Measurements from ENCODE around the gene CDK7. TPM values are rescaled to one million over a fixed set of nuclear protein-coding genes. Genes with fewer than 3 reads are reported as not detected.

Gene CDK7
- polyA plus RNA-seq, 1 donor (not counting 4 experiments of a cell fraction or from before 2014, with no cell fraction given): 80.5 TPM

DNA sequence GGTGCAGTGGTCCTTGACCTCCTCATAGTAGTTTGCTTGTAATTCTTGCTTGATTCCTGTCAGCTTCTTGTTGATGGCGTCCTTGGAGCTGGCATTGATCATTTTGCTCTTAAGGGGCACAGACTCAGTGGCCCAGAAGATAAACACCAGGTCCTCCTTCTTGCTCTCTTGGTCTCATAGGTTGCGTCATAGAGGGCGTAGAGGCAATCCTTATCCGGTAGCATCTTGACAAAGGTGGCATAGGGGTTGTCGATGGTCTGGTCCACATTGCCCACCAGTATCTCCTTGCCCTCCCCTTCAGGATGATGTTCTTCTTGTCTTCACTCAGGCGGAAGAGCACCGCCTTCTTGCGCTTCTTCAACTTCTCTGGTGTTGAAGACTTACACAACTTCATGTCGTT is 78.7 kb downstream of the CDK7 start:
- dilution Hi-C loops (cut with MboI; ENCODE audit: extremely low pct_ligation_motif_present, low sequenced_read_pairs): no loop called here
- FAIRE-seq: no peak
- H3K9me1 ChIP-seq (ENCODE audit: control insufficient read depth, extremely low read depth, insufficient read depth, low read length): no peaks in the 10 kb centered on the region

DNA sequence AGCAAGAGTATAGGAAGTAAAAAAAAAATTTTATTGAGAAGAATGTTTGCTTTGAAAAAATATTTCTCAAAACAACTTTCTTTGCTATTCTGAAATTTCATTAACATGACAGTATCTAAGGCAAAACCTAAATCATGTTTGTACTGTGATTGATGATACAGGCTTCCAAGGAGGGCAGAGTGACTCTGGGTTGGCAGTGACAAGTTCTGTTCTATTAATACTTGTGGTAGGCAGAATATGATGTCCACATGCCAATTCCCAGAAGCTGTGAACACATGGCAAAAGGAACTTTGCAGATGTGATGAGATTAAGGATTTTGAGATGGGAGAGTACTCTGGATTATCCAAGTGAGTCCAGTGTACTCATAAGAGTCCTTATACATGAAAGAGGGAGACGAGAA is 81.3 kb downstream of the CDK7 start:
- Histone ChIP-seq H2AFZ (ENCODE audit: control insufficient read depth, low read length) (no peak overlapping the region), H3K4me3 (ENCODE audit: control insufficient read depth in 2 of 3, extremely low read depth in 1 of 3, insufficient read depth in 2 of 3, low read depth in 1 of 3, low read length in 3 of 3) (no peak overlapping the region), H4K20me1 (ENCODE audit: control insufficient read depth, extremely low read depth, insufficient read depth, low read length) (no peaks in the 10 kb centered on the region), H3K27me3 (ENCODE audit: control insufficient read depth, extremely low read depth, insufficient read depth, low read length) (no peaks in the 10 kb centered on the region), H3K4me1 (ENCODE audit: control insufficient read depth, extremely low read depth, insufficient read depth, low read length) (no peaks in the 10 kb centered on the region), H3K27ac (ENCODE audit: control insufficient read depth, insufficient read depth, low read length) (no peak overlapping the region), H3K79me2 (ENCODE audit: control insufficient read depth, insufficient read depth, low read length) (no peaks in the 10 kb centered on the region), H3K9ac (ENCODE audit: control insufficient read depth, extremely low read depth, insufficient read depth, low read length) (no peak overlapping the region), H3K4me2 (ENCODE audit: control insufficient read depth, extremely low read depth, insufficient read depth, low read depth, low read length) (no peak overlapping the region), H3K9me1 (ENCODE audit: control insufficient read depth, extremely low read depth, insufficient read depth, low read length) (no peaks in the 10 kb centered on the region), H3K9me3 (ENCODE audit: control insufficient read depth, low read depth, low read length) (no peaks in the 10 kb centered on the region), H3K36me3 (ENCODE audit: control insufficient read depth in 2 of 2, extremely low read depth in 1 of 2, insufficient read depth in 2 of 2, low read length in 2 of 2) (peaks cover 0 to 2% of the 10 kb centered on the region in 2 experiments)
- dilution Hi-C loops (cut with MboI; ENCODE audit: extremely low pct_ligation_motif_present, low sequenced_read_pairs): no loop called here
- FAIRE-seq (no peak), DNase-seq (ENCODE audit: low read depth, low spot score) (no peak)
- TF ChIP-seq, protein P1, sequence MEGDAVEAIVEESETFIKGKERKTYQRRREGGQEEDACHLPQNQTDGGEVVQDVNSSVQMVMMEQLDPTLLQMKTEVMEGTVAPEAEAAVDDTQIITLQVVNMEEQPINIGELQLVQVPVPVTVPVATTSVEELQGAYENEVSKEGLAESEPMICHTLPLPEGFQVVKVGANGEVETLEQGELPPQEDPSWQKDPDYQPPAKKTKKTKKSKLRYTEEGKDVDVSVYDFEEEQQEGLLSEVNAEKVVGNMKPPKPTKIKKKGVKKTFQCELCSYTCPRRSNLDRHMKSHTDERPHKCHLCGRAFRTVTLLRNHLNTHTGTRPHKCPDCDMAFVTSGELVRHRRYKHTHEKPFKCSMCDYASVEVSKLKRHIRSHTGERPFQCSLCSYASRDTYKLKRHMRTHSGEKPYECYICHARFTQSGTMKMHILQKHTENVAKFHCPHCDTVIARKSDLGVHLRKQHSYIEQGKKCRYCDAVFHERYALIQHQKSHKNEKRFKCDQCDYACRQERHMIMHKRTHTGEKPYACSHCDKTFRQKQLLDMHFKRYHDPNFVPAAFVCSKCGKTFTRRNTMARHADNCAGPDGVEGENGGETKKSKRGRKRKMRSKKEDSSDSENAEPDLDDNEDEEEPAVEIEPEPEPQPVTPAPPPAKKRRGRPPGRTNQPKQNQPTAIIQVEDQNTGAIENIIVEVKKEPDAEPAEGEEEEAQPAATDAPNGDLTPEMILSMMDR (optimal IDR thresholded peaks at IDR 0.05 in 1 of 3, IDR thresholded peaks at IDR 0.05 in 1 of 3, conservative IDR thresholded peaks at IDR 0.05 in 1 of 3; ENCODE audit: extremely low read depth in 1 of 3, insufficient read depth in 2 of 3, low read length in 3 of 3): no peak
- no peak for TF ChIP-seq EZH2 (IDR thresholded peaks at IDR 0.05; ENCODE audit: low read length)

More for the DNA sequence above, 78.7 kb downstream of the CDK7 start:
- no peaks in the 10 kb centered on the region for H3K4me1 ChIP-seq (ENCODE audit: control insufficient read depth, extremely low read depth, insufficient read depth, low read length)
- no peak overlapping the region for H3K9ac ChIP-seq (ENCODE audit: control insufficient read depth, extremely low read depth, insufficient read depth, low read length)
- no peak overlapping the region for H3K4me2 ChIP-seq (ENCODE audit: control insufficient read depth, extremely low read depth, insufficient read depth, low read depth, low read length)
- H3K27me3 ChIP-seq (ENCODE audit: control insufficient read depth, extremely low read depth, insufficient read depth, low read length): no peaks in the 10 kb centered on the region
- no peak for DNase-seq (ENCODE audit: low read depth, low spot score)
- H3K79me2 ChIP-seq (ENCODE audit: control insufficient read depth, insufficient read depth, low read length): no peaks in the 10 kb centered on the region
- no peak for TF ChIP-seq EZH2 (IDR thresholded peaks at IDR 0.05; ENCODE audit: low read length)
- TF ChIP-seq, protein P1 (optimal IDR thresholded peaks at IDR 0.05 in 1 of 3, IDR thresholded peaks at IDR 0.05 in 1 of 3, conservative IDR thresholded peaks at IDR 0.05 in 1 of 3; ENCODE audit: extremely low read depth in 1 of 3, insufficient read depth in 2 of 3, low read length in 3 of 3): no peak
- no peak overlapping the region for H3K4me3 ChIP-seq (ENCODE audit: control insufficient read depth in 2 of 3, extremely low read depth in 1 of 3, insufficient read depth in 2 of 3, low read depth in 1 of 3, low read length in 3 of 3)
- no peak overlapping the region for H3K27ac ChIP-seq (ENCODE audit: control insufficient read depth, insufficient read depth, low read length)
- no peak overlapping the region for H2AFZ ChIP-seq (ENCODE audit: control insufficient read depth, low read length)
- H3K9me3 ChIP-seq (ENCODE audit: control insufficient read depth, low read depth, low read length): no peaks in the 10 kb centered on the region
- H3K36me3 ChIP-seq (ENCODE audit: control insufficient read depth in 2 of 2, extremely low read depth in 1 of 2, insufficient read depth in 2 of 2, low read length in 2 of 2): peaks cover 0 to 2% of the 10 kb centered on the region in 2 experiments
- no peaks in the 10 kb centered on the region for H4K20me1 ChIP-seq (ENCODE audit: control insufficient read depth, extremely low read depth, insufficient read depth, low read length)
